ENCODE measurements around the gene BCL2A1.

Gene BCL2A1

GRCh38 chr15:79914728-79915127 lies 56.3 kb downstream of the BCL2A1 start:
- H3K4me1 Mint-ChIP-seq, result peaks cover 22% of the 10 kb centered on the region
- H3K4me3 Mint-ChIP-seq, result no peak overlapping the region
- peaks cover 47% of the 10 kb centered on the region for H3K9me3 Mint-ChIP-seq
- peaks cover 89% of the 10 kb centered on the region for H3K36me3 Mint-ChIP-seq (ENCODE audit: low read depth)
- H3K27me3 Mint-ChIP-seq (ENCODE audit: low read depth), result no peaks in the 10 kb centered on the region
- H3K27ac Mint-ChIP-seq, result peak overlapping the region in 1 of 3 experiments; percentile 64
- no peak for TF ChIP-seq CTCF (IDR thresholded peaks at IDR 0.05; ENCODE audit: unreplicated experiment in 3 of 3)
